ENCODE data around the gene LARGE2.

GRCh38 chr11:45922425-45923082 lies at the start of gene LARGE2:
- TF ChIP-seq EZH2 (IDR thresholded peaks at IDR 0.05; ENCODE audit: low read length) = no peak
- TF ChIP-seq, protein P1, sequence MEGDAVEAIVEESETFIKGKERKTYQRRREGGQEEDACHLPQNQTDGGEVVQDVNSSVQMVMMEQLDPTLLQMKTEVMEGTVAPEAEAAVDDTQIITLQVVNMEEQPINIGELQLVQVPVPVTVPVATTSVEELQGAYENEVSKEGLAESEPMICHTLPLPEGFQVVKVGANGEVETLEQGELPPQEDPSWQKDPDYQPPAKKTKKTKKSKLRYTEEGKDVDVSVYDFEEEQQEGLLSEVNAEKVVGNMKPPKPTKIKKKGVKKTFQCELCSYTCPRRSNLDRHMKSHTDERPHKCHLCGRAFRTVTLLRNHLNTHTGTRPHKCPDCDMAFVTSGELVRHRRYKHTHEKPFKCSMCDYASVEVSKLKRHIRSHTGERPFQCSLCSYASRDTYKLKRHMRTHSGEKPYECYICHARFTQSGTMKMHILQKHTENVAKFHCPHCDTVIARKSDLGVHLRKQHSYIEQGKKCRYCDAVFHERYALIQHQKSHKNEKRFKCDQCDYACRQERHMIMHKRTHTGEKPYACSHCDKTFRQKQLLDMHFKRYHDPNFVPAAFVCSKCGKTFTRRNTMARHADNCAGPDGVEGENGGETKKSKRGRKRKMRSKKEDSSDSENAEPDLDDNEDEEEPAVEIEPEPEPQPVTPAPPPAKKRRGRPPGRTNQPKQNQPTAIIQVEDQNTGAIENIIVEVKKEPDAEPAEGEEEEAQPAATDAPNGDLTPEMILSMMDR (optimal IDR thresholded peaks at IDR 0.05 in 1 of 3, IDR thresholded peaks at IDR 0.05 in 1 of 3, conservative IDR thresholded peaks at IDR 0.05 in 1 of 3; ENCODE audit: extremely low read depth in 1 of 3, insufficient read depth in 2 of 3, low read length in 3 of 3) = no peak

Data from keratinocyte (primary cell).